Endothelial cell of umbilical vein (primary cell): ENCODE results near the gene DNAH3. TPM values are rescaled to one million over a fixed set of nuclear protein-coding genes. Genes with fewer than 3 reads are reported as not detected.

Source experiments
- BruUV-seq: library from RNA; stranded (reverse); fragments of 400-500 nt; replicated peaks from 2 replicates; lab custom pipeline; 2021; lab: Mats Ljungman, UMichigan
- CTCF ChIA-PET: fragments of 300-600, 350-600 bp; sonication (Branson Sonifier 250); formaldehyde crosslinking; loops from one replicate; lab custom pipeline; 2021; ENCODE audit warnings: antibody characterized with exemption, inconsistent platforms; lab: Charles Lee
- POLR2A ChIA-PET: fragments of 300-600, 350-600 bp; sonication (Branson Sonifier 250); formaldehyde crosslinking; loops from one replicate; lab custom pipeline; 2021; ENCODE audit warnings: antibody characterized with exemption, inconsistent platforms; lab: Charles Lee
- DNase-seq: peaks from one replicate; pipeline ENCODE4 v3.0.0-alpha.2; 2011; ENCODE audit warnings: low read depth, low spot score
- FAIRE-seq: peaks from 2 replicates; lab custom pipeline; 2011; peaks lifted over from hg19 to GRCh38; lab: Jason Lieb, UNC
- H2AFZ ChIP-seq: 2 replicates; pipeline ENCODE4 v1.6.0; 2012; ENCODE audit warnings: low read depth, low read length, control low read depth, inconsistent platforms
- H3K27ac ChIP-seq: 2 replicates; pipeline ENCODE4 v1.5.1; 2011; ENCODE audit warnings: low read depth, mild to moderate bottlenecking, control low read depth, low read length, moderate library complexity; ENCODE audit not compliant: insufficient read depth
- H3K27me3 ChIP-seq, 2 experiments: 2 replicates each; pipeline versions ENCODE4 v1.6.0 to v1.6.1; 2011; ENCODE audit warnings: low read length in 2 of 2, mixed read lengths in 1 of 2; ENCODE audit not compliant: control insufficient read depth in 2 of 2, insufficient read depth in 2 of 2
- H3K36me3 ChIP-seq, 2 experiments: 2 replicates in 1 of 2; 3 replicates in 1 of 2; pipeline ENCODE4 v1.5.1; 2011; ENCODE audit warnings: low read length in 2 of 2, mild to moderate bottlenecking in 1 of 2, moderate library complexity in 1 of 2; ENCODE audit not compliant: control insufficient read depth in 2 of 2, insufficient read depth in 2 of 2; ENCODE audit errors: extremely low read depth in 1 of 2
- H3K4me1 ChIP-seq: 3 replicates; pipeline ENCODE4 v1.5.1; 2011; ENCODE audit warnings: mild to moderate bottlenecking, low read length; ENCODE audit not compliant: control insufficient read depth, insufficient read depth; ENCODE audit errors: extremely low read depth
- H3K4me2 ChIP-seq: 2 replicates; pipeline ENCODE4 v1.6.1; 2011; ENCODE audit warnings: low read length, control low read depth, mixed read lengths; ENCODE audit not compliant: insufficient read depth
- H3K4me3 ChIP-seq, 3 experiments: fragments of 200-600 bp in 1 of 3; sonication (generic), shearing (Covaris generic) in 1 of 3; replicated peaks in 1 of 3; 2 replicates each; pipeline ENCODE4 v1.5.1; 2011 to 2016; ENCODE audit warnings: control low read depth in 3 of 3, low read length in 3 of 3, mild to moderate bottlenecking in 2 of 3, inconsistent platforms in 1 of 3, low read depth in 1 of 3, moderate library complexity in 1 of 3; ENCODE audit not compliant: insufficient read depth in 1 of 3
- H3K79me2 ChIP-seq: 2 replicates; pipeline ENCODE4 v1.6.0; 2012; ENCODE audit warnings: low read length, inconsistent platforms; ENCODE audit not compliant: control insufficient read depth, insufficient read depth
- H3K9ac ChIP-seq: replicated peaks from 2 replicates; pipeline ENCODE3; 2011; ENCODE audit warnings: low read length, control low read depth; ENCODE audit not compliant: insufficient read depth; ENCODE audit errors: extremely low read depth
- H3K9me1 ChIP-seq: replicated peaks from 3 replicates; pipeline ENCODE4 v1.6.0; 2011; ENCODE audit warnings: mild to moderate bottlenecking, low read length; ENCODE audit not compliant: control insufficient read depth, insufficient read depth; ENCODE audit errors: extremely low read depth
- H3K9me3 ChIP-seq: replicated peaks from 2 replicates; pipeline ENCODE4 v1.5.1; 2012; ENCODE audit warnings: low read length, inconsistent platforms; ENCODE audit not compliant: control insufficient read depth, insufficient read depth
- H4K20me1 ChIP-seq: replicated peaks from 2 replicates; pipeline ENCODE3; 2011; ENCODE audit warnings: mild to moderate bottlenecking, low read length; ENCODE audit not compliant: control insufficient read depth, insufficient read depth; ENCODE audit errors: extremely low read depth
- EZH2 ChIP-seq: IDR thresholded peaks from 2 replicates; pipeline ENCODE4 v1.6.1; 2012; ENCODE audit warnings: borderline replicate concordance, low read depth, mild to moderate bottlenecking, moderate library complexity, low read length, inconsistent platforms; ENCODE audit not compliant: severe bottlenecking
- FOS ChIP-seq: IDR thresholded peaks from 2 replicates; pipeline ENCODE4 v1.6.1; 2011; ENCODE audit warnings: mild to moderate bottlenecking, low read length, moderate library complexity, borderline replicate concordance; ENCODE audit not compliant: insufficient read depth
- GATA2 ChIP-seq: IDR thresholded peaks from 2 replicates; pipeline ENCODE4 v1.7.0; 2011; ENCODE audit warnings: low read depth, mild to moderate bottlenecking, moderate library complexity, mixed read lengths, low read length; ENCODE audit not compliant: insufficient read length, insufficient read depth
- JUN ChIP-seq: IDR thresholded peaks from 2 replicates; pipeline ENCODE4 v1.6.1; 2011; ENCODE audit warnings: borderline replicate concordance, low read depth; ENCODE audit not compliant: insufficient read length, insufficient read depth
- MYC ChIP-seq: IDR thresholded peaks from one replicate; pipeline ENCODE4 v1.6.1; 2011; ENCODE audit warnings: mild to moderate bottlenecking, low read depth, low read length
- POLR2A ChIP-seq: IDR thresholded peaks from 2 replicates; pipeline ENCODE4 v1.6.1; 2012; ENCODE audit warnings: low read depth, mild to moderate bottlenecking, control low read depth, low read length
- POLR2AphosphoS5 ChIP-seq: IDR thresholded peaks from 2 replicates; pipeline ENCODE4 v1.6.1; 2012; ENCODE audit warnings: low read depth, mild to moderate bottlenecking, control low read depth, low read length, moderate library complexity; ENCODE audit not compliant: insufficient read depth
- dilution Hi-C: fragments of 300-500 bp; cut with MboI; formaldehyde crosslinking; loops from one replicate; pipeline ENCODE4 v1.15.0; 2019; ENCODE audit warnings: low sequenced_read_pairs; ENCODE audit not compliant: extremely low pct_ligation_motif_present
- intact Hi-C: fragments of 100-400 bp; cut with micrococcal nuclease; formaldehyde crosslinking; loops from one replicate; pipeline ENCODE4 v1.10.0; 2022
- polyA plus RNA-seq, 4 experiments: library from polyadenylated mRNA; depleted of rRNA in 3 of 4; stranded (reverse) in 3 of 4; unstranded in 1 of 4; fragments of >200 nt; gene quantifications; 2 replicates each; pipeline versions ENCODE4 v1.2.1 to v1.2.3, GENCODE V29; 2011 to 2012; ENCODE audit warnings: missing spikeins in 1 of 4
- total RNA-seq: library from RNA; stranded (reverse); gene quantifications from 2 replicates; pipeline ENCODE4 v1.2.3, GENCODE V29; 2021
- TF ChIP-seq, protein P1 (sequence below): IDR thresholded peaks from 2 replicates; pipeline ENCODE4 v1.6.1; 2011; ENCODE audit not compliant: insufficient read depth, insufficient read length
- TF ChIP-seq, protein P2 (sequence below), 2 donors: IDR thresholded peaks; 1 replicate in 1 of 2; 2 replicates in 1 of 2; pipeline ENCODE4 v1.5.1; 2011; ENCODE audit warnings: low read length in 2 of 2, mild to moderate bottlenecking in 2 of 2, moderate library complexity in 2 of 2, control low read depth in 1 of 2, inconsistent platforms in 1 of 2, low read depth in 1 of 2; ENCODE audit not compliant: insufficient read depth in 1 of 2; ENCODE audit errors: extremely low read depth in 1 of 2

Gene DNAH3
- total and polyA plus RNA-seq, 2 donors (not counting 3 experiments of a cell fraction or from before 2014, with no cell fraction given) = not detected

DNA sequence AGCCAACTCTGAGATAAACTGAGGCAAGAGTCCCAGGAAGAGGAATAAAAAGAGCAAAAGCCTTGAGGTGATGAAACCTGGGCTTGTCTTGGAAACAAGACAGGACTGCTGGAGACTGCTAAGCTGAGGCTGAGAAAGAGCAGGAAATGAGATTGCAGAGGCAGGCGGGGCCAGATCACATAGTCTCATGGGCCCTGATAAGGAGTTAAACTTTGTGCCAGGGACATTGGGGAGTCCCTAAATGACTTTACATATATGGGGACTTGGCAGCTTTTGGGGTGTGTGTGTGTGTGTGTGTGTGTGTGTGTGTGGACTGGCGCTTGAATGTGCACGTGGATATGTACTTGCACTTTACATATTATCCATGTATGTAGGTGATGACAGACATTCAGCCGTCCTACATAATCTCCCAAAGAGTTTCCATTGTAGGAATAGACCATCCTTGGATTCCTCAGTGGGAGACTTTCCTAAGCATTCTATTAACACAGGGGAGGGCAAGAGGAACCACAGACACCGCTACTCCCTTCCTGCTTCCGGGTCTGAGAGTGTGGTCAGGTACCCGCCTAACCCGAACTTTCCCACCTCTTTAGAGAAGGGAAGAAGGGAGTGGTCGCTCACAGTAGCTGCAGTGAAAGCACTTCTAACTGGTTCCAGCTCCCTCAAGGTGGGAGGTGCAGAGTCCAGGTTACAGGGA, 127.0 kb downstream of the DNAH3 start:
- no peak for TF ChIP-seq FOS
- no peak for TF ChIP-seq POLR2AphosphoS5
- no peak for TF ChIP-seq EZH2
- no peak for TF ChIP-seq JUN
- TF ChIP-seq, protein P1, sequence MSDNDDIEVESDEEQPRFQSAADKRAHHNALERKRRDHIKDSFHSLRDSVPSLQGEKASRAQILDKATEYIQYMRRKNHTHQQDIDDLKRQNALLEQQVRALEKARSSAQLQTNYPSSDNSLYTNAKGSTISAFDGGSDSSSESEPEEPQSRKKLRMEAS = no peak
- no peak for TF ChIP-seq POLR2A
- TF ChIP-seq GATA2 = no peak
- no peak for TF ChIP-seq MYC
- TF ChIP-seq, protein P2, sequence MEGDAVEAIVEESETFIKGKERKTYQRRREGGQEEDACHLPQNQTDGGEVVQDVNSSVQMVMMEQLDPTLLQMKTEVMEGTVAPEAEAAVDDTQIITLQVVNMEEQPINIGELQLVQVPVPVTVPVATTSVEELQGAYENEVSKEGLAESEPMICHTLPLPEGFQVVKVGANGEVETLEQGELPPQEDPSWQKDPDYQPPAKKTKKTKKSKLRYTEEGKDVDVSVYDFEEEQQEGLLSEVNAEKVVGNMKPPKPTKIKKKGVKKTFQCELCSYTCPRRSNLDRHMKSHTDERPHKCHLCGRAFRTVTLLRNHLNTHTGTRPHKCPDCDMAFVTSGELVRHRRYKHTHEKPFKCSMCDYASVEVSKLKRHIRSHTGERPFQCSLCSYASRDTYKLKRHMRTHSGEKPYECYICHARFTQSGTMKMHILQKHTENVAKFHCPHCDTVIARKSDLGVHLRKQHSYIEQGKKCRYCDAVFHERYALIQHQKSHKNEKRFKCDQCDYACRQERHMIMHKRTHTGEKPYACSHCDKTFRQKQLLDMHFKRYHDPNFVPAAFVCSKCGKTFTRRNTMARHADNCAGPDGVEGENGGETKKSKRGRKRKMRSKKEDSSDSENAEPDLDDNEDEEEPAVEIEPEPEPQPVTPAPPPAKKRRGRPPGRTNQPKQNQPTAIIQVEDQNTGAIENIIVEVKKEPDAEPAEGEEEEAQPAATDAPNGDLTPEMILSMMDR (IDR thresholded peaks at IDR 0.05; ENCODE audit: extremely low read depth in 1 of 2, insufficient read depth in 1 of 2, low read depth in 1 of 2, low read length in 2 of 2) = no peak
- Histone ChIP-seq H3K36me3 (no peaks in the 10 kb centered on the region), H3K4me1 (no peaks in the 10 kb centered on the region), H3K9ac (no peak overlapping the region), H3K4me2 (no peak overlapping the region), H4K20me1 (no peaks in the 10 kb centered on the region), H2AFZ (no peak overlapping the region), H3K27ac (no peak overlapping the region), H3K9me3 (no peaks in the 10 kb centered on the region), H3K9me1 (no peaks in the 10 kb centered on the region), H3K27me3 (no peaks in the 10 kb centered on the region), H3K4me3 (no peak overlapping the region), H3K79me2 (no peaks in the 10 kb centered on the region)
- ChIA-PET POLR2A (no interaction called here), CTCF (no interaction called here)
- DNase-seq = no peak
- no peak for FAIRE-seq
- BruUV-seq = no TSS peak
- intact Hi-C loops (no loop called here), dilution Hi-C loops (no loop called here)
